RWPE2 (cell line): ENCODE measurements around the gene CABP5.
"Not testable (repeated sequence)": the region's sequence is repeated elsewhere in the genome, so short reads cannot be mapped to it uniquely, and the experiment has no call there.

Source experiments
- ATAC-seq: fragments of 200-7000 bp; cut with Tn5 transposase; 3 replicates; pipeline ENCODE4 v1.9.1; 2021; ENCODE audit warnings: low read depth
- DNase-seq: peaks from one replicate; pipeline ENCODE4 v3.0.0-alpha.2; 2020; ENCODE audit warnings: low spot score
- H3K27ac ChIP-seq: fragments of 450-650 bp; 2 replicates; pipeline ENCODE4 v1.5.1; 2017; ENCODE audit warnings: mild to moderate bottlenecking; ENCODE audit not compliant: poor library complexity, severe bottlenecking
- H3K27me3 ChIP-seq: fragments of 250-450 bp; sonication (Bioruptor Pico); 2 replicates; pipeline ENCODE4 v1.5.1; 2021; ENCODE audit warnings: mild to moderate bottlenecking, moderate library complexity; ENCODE audit not compliant: insufficient read depth, poor library complexity, severe bottlenecking
- H3K36me3 ChIP-seq: fragments of 250-450 bp; sonication (Bioruptor Pico); 2 replicates; pipeline ENCODE4 v1.5.1; 2020; ENCODE audit warnings: low read depth, mild to moderate bottlenecking, moderate library complexity
- H3K4me1 ChIP-seq: fragments of 250-450 bp; sonication (Bioruptor Pico); 2 replicates; pipeline ENCODE4 v1.5.1; 2021; ENCODE audit warnings: mild to moderate bottlenecking, moderate library complexity; ENCODE audit not compliant: insufficient read depth, poor library complexity, severe bottlenecking
- H3K4me3 ChIP-seq: fragments of 250-450 bp; sonication (Bioruptor Pico); 2 replicates; pipeline ENCODE4 v1.5.1; 2021; ENCODE audit warnings: mild to moderate bottlenecking, moderate library complexity; ENCODE audit not compliant: severe bottlenecking
- H3K9me3 ChIP-seq: fragments of 250-450 bp; sonication (Bioruptor Pico); 2 replicates; pipeline ENCODE4 v1.5.1; 2021; ENCODE audit warnings: mild to moderate bottlenecking, moderate library complexity; ENCODE audit not compliant: severe bottlenecking
- CTCF ChIP-seq: fragments of 450-650 bp; IDR thresholded peaks from one replicate; pipeline ENCODE4 v1.5.1; 2017; ENCODE audit warnings: mild to moderate bottlenecking, moderate library complexity; ENCODE audit not compliant: poor library complexity, severe bottlenecking

The CABP5 gene

GRCh38 chr19:48085076-48085475 is 41.2 kb upstream of the CABP5 start:
- no peaks in the 10 kb centered on the region for H3K27me3 ChIP-seq
- DNase-seq (no peak), ATAC-seq (no peak)
- no peaks in the 10 kb centered on the region for H3K4me1 ChIP-seq
- H3K9me3 ChIP-seq = no peaks in the 10 kb centered on the region
- H3K36me3 ChIP-seq = no peaks in the 10 kb centered on the region
- TF ChIP-seq CTCF = no peak
- no peak overlapping the region for H3K27ac ChIP-seq
- H3K4me3 ChIP-seq = no peak overlapping the region

- Histone ChIP-seq H3K36me3 (no peaks in the 10 kb centered on the region), H3K4me1 (no peaks in the 10 kb centered on the region), H3K9me3 (no peaks in the 10 kb centered on the region), H3K27ac (no peak overlapping the region), H3K27me3 (no peaks in the 10 kb centered on the region), H3K4me3 (no peak overlapping the region)
- ATAC-seq (no peak), DNase-seq (no peak)
- no peak for TF ChIP-seq CTCF
Measured at GRCh38 chr19:48081106-48081505, 37.2 kb upstream of the CABP5 start.

GRCh38 chr19:48070177-48070769 is 26.4 kb upstream of the CABP5 start:
- DNase-seq, H3K9me3 ChIP-seq, H3K36me3 ChIP-seq, ATAC-seq, H3K27me3 ChIP-seq, H3K4me3 ChIP-seq, H3K27ac ChIP-seq, H3K4me1 ChIP-seq: not testable (repeated sequence)

GRCh38 chr19:48069435-48069834 is 25.6 kb upstream of the CABP5 start:
- no peaks in the 10 kb centered on the region for H3K36me3 ChIP-seq
- H3K4me1 ChIP-seq = no peaks in the 10 kb centered on the region
- no peaks in the 10 kb centered on the region for H3K9me3 ChIP-seq
- no peaks in the 10 kb centered on the region for H3K27me3 ChIP-seq
- DNase-seq (no peak), ATAC-seq (no peak)
- no peak overlapping the region for H3K27ac ChIP-seq
- TF ChIP-seq CTCF = no peak
- no peak overlapping the region for H3K4me3 ChIP-seq

GRCh38 chr19:48064509-48064908 is 20.6 kb upstream of the CABP5 start:
- no peak for DNase-seq
- TF ChIP-seq CTCF = no peak
- Histone ChIP-seq H3K27me3 (no peaks in the 10 kb centered on the region), H3K36me3 (no peaks in the 10 kb centered on the region), H3K9me3 (no peaks in the 10 kb centered on the region), H3K27ac (no peak overlapping the region), H3K4me1 (no peaks in the 10 kb centered on the region), H3K4me3 (no peak overlapping the region)
- ATAC-seq = 0 out of 3 replicates have a peak, but pooled peaks have one; percentile 19
